ENCODE data around the gene ARHGAP20. TPM values are rescaled to one million over a fixed set of nuclear protein-coding genes. Genes with fewer than 3 reads are reported as not detected.

The ARHGAP20 gene
- total and polyA plus RNA-seq, 2 experiments from 2014 or later, result 0.31 TPM; not detected in 1

GRCh38 chr11:110587129-110587528 lies 125.1 kb downstream of the ARHGAP20 start (continued):
- TF ChIP-seq ZNF462 (CRISPR knock-in tag; IDR thresholded peaks at IDR 0.05) (no peak), STAT1 (IDR thresholded peaks at IDR 0.05; ENCODE audit: unreplicated experiment) (no peak), EZH2phosphoT487 (IDR thresholded peaks at IDR 0.05; ENCODE audit: unreplicated experiment) (no peak), NANOG (IDR thresholded peaks at IDR 0.05; ENCODE audit: borderline replicate concordance) (no peak), CTCF (conservative IDR thresholded peaks at IDR 0.05; ENCODE audit: low read depth in 2 of 2) (no peak), ETS1 (IDR thresholded peaks at IDR 0.05) (no peak)

GRCh38 chr11:110584150-110584549 lies 128.1 kb downstream of the ARHGAP20 start:
- Histone ChIP-seq H3K27ac (ENCODE audit: low read depth) (no peak overlapping the region), H2AFZ (no peak overlapping the region), H3K79me2 (replicated peaks; ENCODE audit: insufficient read depth) (no peaks in the 10 kb centered on the region), H3K9me2 (ENCODE audit: insufficient read depth) (no peaks in the 10 kb centered on the region), H4K20me1 (replicated peaks; ENCODE audit: insufficient read depth) (no peaks in the 10 kb centered on the region), H3F3A (replicated peaks; ENCODE audit: low read depth) (no peaks in the 10 kb centered on the region), H3K4me3 (no peak overlapping the region), H3K36me3 (ENCODE audit: insufficient read depth) (no peaks in the 10 kb centered on the region), H3K4me1 (ENCODE audit: insufficient read depth) (no peaks in the 10 kb centered on the region), H3K4me2 (no peak overlapping the region), H3K27me3 (ENCODE audit: insufficient read depth) (no peaks in the 10 kb centered on the region)
- Mint-ChIP-seq H3K9me3 (no peaks in the 10 kb centered on the region), H3K4me1 (no peaks in the 10 kb centered on the region), H3K4me3 (no peak overlapping the region), H3K27ac (no peak overlapping the region), H3K27me3 (ENCODE audit: insufficient read depth, low read depth, poor library complexity) (no peaks in the 10 kb centered on the region), H3K36me3 (ENCODE audit: low read depth) (no peaks in the 10 kb centered on the region)
- ATAC-seq (no peak), DNase-seq (ENCODE audit: low spot score) (no peak)
- TF ChIP-seq ZNF114 (CRISPR knock-in tag; IDR thresholded peaks at IDR 0.05) (no peak), CREB1 (CRISPR knock-in tag; IDR thresholded peaks at IDR 0.05; ENCODE audit: low read depth) (no peak), EZH2phosphoT487 (IDR thresholded peaks at IDR 0.05; ENCODE audit: unreplicated experiment) (no peak), ZNF331 (CRISPR knock-in tag; IDR thresholded peaks at IDR 0.05; ENCODE audit: low read depth) (no peak), EZH2 (IDR thresholded peaks at IDR 0.05; ENCODE audit: low read depth, unreplicated experiment) (no peak)

Data from GM23338 (cell line).